Heart left ventricle (tissue), 16 donors: ENCODE measurements around the gene DNAH12. TPM values are rescaled to one million over a fixed set of nuclear protein-coding genes. Genes with fewer than 3 reads are reported as not detected.

Experiments used
- ATAC-seq, 4 donors: fragments of 200-7000 bp; cut with Tn5 transposase; one replicate each; pipeline ENCODE4 v1.9.1; 2020 to 2022; ENCODE audit warnings: moderate library complexity in 4 of 4, mild to moderate bottlenecking in 3 of 4, moderate number of reproducible peaks in 1 of 4
- DNase-seq, 5 donors: peaks; one replicate each; pipeline ENCODE4 v3.0.0-alpha.2; 2020
- H3K27ac ChIP-seq, 12 donors: fragments of 200-600 bp; sonication (generic) in 4 of 12; one replicate each; pipeline versions ENCODE4 v1.5.0 to v1.8.0; 2016 to 2022; ENCODE audit warnings: mild to moderate bottlenecking in 2 of 12
- H3K27me3 ChIP-seq, 9 donors: fragments of 200-600 bp; sonication (generic) in 2 of 9; one replicate each; pipeline versions ENCODE4 v1.5.1 to v1.8.0; 2016 to 2022; ENCODE audit warnings: mild to moderate bottlenecking in 3 of 9
- H3K36me3 ChIP-seq, 9 donors: fragments of 200-600 bp; sonication (generic) in 2 of 9; one replicate each; pipeline versions ENCODE4 v1.5.0 to v1.8.0; 2018 to 2022; ENCODE audit warnings: mild to moderate bottlenecking in 2 of 9
- H3K4me1 ChIP-seq, 12 donors: fragments of 200-600 bp; sonication (generic) in 4 of 12; one replicate each; pipeline versions ENCODE4 v1.5.0 to v1.8.0; 2016 to 2022; ENCODE audit warnings: mild to moderate bottlenecking in 3 of 12
- H3K4me3 ChIP-seq, 12 donors: fragments of 200-600 bp; sonication (generic) in 4 of 12; one replicate each; pipeline versions ENCODE4 v1.5.0 to v1.8.0; 2017 to 2022; ENCODE audit warnings: mild to moderate bottlenecking in 9 of 12, moderate library complexity in 4 of 12
- H3K9me3 ChIP-seq, 12 donors: fragments of 200-600 bp; sonication (generic) in 4 of 12; one replicate each; pipeline versions ENCODE4 v1.5.0 to v1.8.0; 2016 to 2022; ENCODE audit warnings: mild to moderate bottlenecking in 1 of 12
- CTCF ChIP-seq, 12 donors: fragments of 200-600 bp; sonication (generic) in 4 of 12; IDR thresholded peaks; one replicate each; pipeline versions ENCODE4 v1.5.0 to v1.8.0; 2018 to 2022; ENCODE audit warnings: antibody characterized with exemption in 12 of 12, mild to moderate bottlenecking in 5 of 12
- POLR2A ChIP-seq, 2 donors: fragments of 450-650 bp; IDR thresholded peaks; one replicate each; pipeline ENCODE4 v1.6.1; 2017; ENCODE audit warnings: antibody characterized with exemption in 2 of 2, mild to moderate bottlenecking in 2 of 2, moderate library complexity in 2 of 2
- WGBS, 4 donors: extraction: QIAGEN DNeasy Blood & Tissue Kit in 2 of 4; methylation state at CpG; one replicate each; pipeline versions ENCODE4 v1.1.5 to v1.1.7; 2013 to 2018; 5-methylcytosine and 5-hydroxymethylcytosine counted together
- intact Hi-C, 10 donors: fragments of 100-400 bp; cut with DNase I; formaldehyde crosslinking; loops; one replicate each; pipeline versions ENCODE4 v1.11.1 to v1.14.2; 2022
- polyA plus RNA-seq, 2 donors: library from polyadenylated mRNA; stranded (reverse); fragments of 200-250 nt; gene quantifications; one replicate each; pipeline ENCODE4 v1.2.3, GENCODE V29; 2013
- total RNA-seq, 9 donors: library from RNA; depleted of rRNA in 2 of 9; stranded (reverse); fragments of >200 nt in 2 of 9; fragmentation: NEBNext Ultra II Directional in 3 of 9; extraction: Animal tissue kit (Norgen Biotek cat#: 25700) in 3 of 9; gene quantifications; one replicate each; pipeline versions ENCODE4 v1.1.0 to v1.2.4, GENCODE V29; 2016 to 2023
- donor health status: ischemic (EF 13 %, LVEDD 7.1; RV severe dilation, severe dysfunction).
- donor health status: healthy with polysubstance abuse.
- donor health status: DM: no; HTN: yes; CAD: no.
- donor health status: DM: no; HTN: no; CAD: no.
- donor health status: ischemic (EF 25% LVEDD 6.9; RV normal size, moderate dysfunction).
- donor health status: ischemic (EF 25% LVEDD 5.7; RV mildly dilated, moderate dysfunction).
- donor health status: healthy.
- donor health status: DM: yes; HTN: yes; CAD: no.
- donor health status: ischemic (EF 35%, LVEDD 5.7; RV mildly dilated, moderate dysfunction).
- donor health status: nonischemic (EF 11% LVEDD 7.7; RV severe dilation, severe dysfunction).
- donor health status: DM: yes; HTN: yes; CAD: no.
- donor health status: PGD.
- donor health status: ischemic (EF 29% LVEDD 5.4; RV normal size, mild dysfunction).
- donor health status: nonischemic (EF 23%, LVEDD 6.1; RV moderate dilation, normal function).

DNAH12 gene
- total and polyA plus RNA-seq, 11 donors, result 0.04 to 0.42 (median 0.26) TPM; not detected in 7

- Histone ChIP-seq H3K36me3 (no peaks in the 10 kb centered on the region), H3K4me1 (no peaks in the 10 kb centered on the region), H3K27me3 (peaks cover 0 to 5% (median 0%) of the 10 kb centered on the region in 9 donors), H3K4me3 (no peak overlapping the region), H3K27ac (no peak overlapping the region), H3K9me3 (peaks cover 0 to 18% (median 0%) of the 10 kb centered on the region in 12 donors)
- ATAC-seq (no peak), DNase-seq (no peak)
- intact Hi-C loops, result no loop called here
- WGBS, 4 donors, result 82 to 93% (median 89%) methylated on average over 1 of the region's 1 CpG
- TF ChIP-seq CTCF (IDR thresholded peaks at IDR 0.05) (no peak), POLR2A (IDR thresholded peaks at IDR 0.05) (no peak)
Observed at GRCh38 chr3:57411715-57412114, 132.4 kb downstream of the DNAH12 start.

- Histone ChIP-seq H3K4me1 (no peaks in the 10 kb centered on the region), H3K9me3 (peaks cover 0 to 18% (median 0%) of the 10 kb centered on the region in 12 donors), H3K27me3 (peaks cover 0 to 5% (median 0%) of the 10 kb centered on the region in 9 donors), H3K27ac (no peak overlapping the region), H3K4me3 (no peak overlapping the region), H3K36me3 (no peaks in the 10 kb centered on the region)
- TF ChIP-seq POLR2A (IDR thresholded peaks at IDR 0.05) (no peak), CTCF (IDR thresholded peaks at IDR 0.05) (no peak)
- ATAC-seq (no peak), DNase-seq (no peak)
- intact Hi-C loops, result no loop called here
- WGBS, 4 donors, result 58 to 66% (median 65%) methylated on average over 2 of the region's 2 CpGs
Observed at GRCh38 chr3:57409471-57409870, 134.7 kb downstream of the DNAH12 start.

GRCh38 chr3:57402675-57403074 lies 141.5 kb downstream of the DNAH12 start:
- Histone ChIP-seq H3K36me3 (no peaks in the 10 kb centered on the region), H3K27me3 (no peaks in the 10 kb centered on the region), H3K4me1 (peaks cover 0 to 1% (median 0%) of the 10 kb centered on the region in 12 donors), H3K4me3 (no peak overlapping the region), H3K27ac (no peak overlapping the region), H3K9me3 (peaks cover 0 to 5% (median 0%) of the 10 kb centered on the region in 12 donors)
- DNase-seq, result no peak
- 71 to 75% (median 73%) methylated on average over 5 of the region's 5 CpGs for WGBS, 4 donors
- ATAC-seq, result no peak
- intact Hi-C loops, result no loop called here
- TF ChIP-seq CTCF (IDR thresholded peaks at IDR 0.05) (no peak), POLR2A (IDR thresholded peaks at IDR 0.05) (no peak)

- Histone ChIP-seq H3K27me3 (no peaks in the 10 kb centered on the region), H3K27ac (no peak overlapping the region), H3K4me1 (peaks cover 0 to 4% (median 0%) of the 10 kb centered on the region in 12 donors), H3K4me3 (no peak overlapping the region), H3K9me3 (peaks cover 0 to 5% (median 0%) of the 10 kb centered on the region in 12 donors), H3K36me3 (no peaks in the 10 kb centered on the region)
- WGBS, 4 donors, result 6 to 18% (median 13%) methylated on average over 3 of the region's 3 CpGs
- DNase-seq (peak in 3 of 5 donors; percentile 18 to 29 (median 23)), ATAC-seq (peak in 3 of 4 donors; percentile 66 to 85 (median 75))
- peak; percentile 58 to 79 (median 73) for TF ChIP-seq CTCF (IDR thresholded peaks at IDR 0.05)
- TF ChIP-seq POLR2A (IDR thresholded peaks at IDR 0.05), result no peak
- intact Hi-C loops, result loop anchor here in 2 of 10 donors (10.0 kb wide), 2 partner anchors 427 to 457 kb away; no protein-coding TSS in a partner anchor
Observed at GRCh38 chr3:57397175-57398026, 146.7 kb downstream of the DNAH12 start.
